ENCODE measurements around the gene CRYZL1.

The CRYZL1 gene

DNA sequence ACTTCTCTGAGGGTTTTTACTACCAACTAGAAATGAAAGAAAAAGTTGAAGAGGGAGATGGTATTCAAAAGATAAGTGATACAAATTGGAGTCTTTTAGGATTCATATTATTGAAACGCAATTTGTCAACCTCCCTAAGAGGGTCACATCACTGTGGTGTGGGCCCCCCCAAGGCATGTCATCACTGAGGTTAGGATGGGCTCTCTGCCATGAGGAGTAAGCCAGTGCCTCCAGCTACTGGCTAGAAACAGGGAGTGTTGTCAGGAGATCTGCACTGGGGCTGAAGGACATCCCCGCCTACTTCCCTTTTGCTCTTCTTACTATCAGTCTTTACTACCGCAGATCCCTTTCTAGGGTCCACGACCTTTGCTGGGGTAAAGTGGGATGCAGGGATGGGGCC is 26.6 kb upstream of the CRYZL1 start:
- Histone ChIP-seq H3K4me2 (ENCODE audit: low read length) (no peak overlapping the region), H4K20me1 (ENCODE audit: insufficient read depth, low read length) (0 out of 2 replicates have a peak, but pooled peaks cover 3% of the 10 kb centered on the region), H3K27me3 (ENCODE audit: low read depth, low read length) (no peaks in the 10 kb centered on the region), H3K27ac (ENCODE audit: low read length) (no peak overlapping the region), H3K36me3 (replicated peaks; ENCODE audit: low read depth, low read length) (no peaks in the 10 kb centered on the region), H2AFZ (ENCODE audit: low read depth, low read length) (no peak overlapping the region), H3K4me3 (ENCODE audit: low read length) (no peak overlapping the region), H3K79me2 (ENCODE audit: low read length) (no peaks in the 10 kb centered on the region), H3K9me3 (ENCODE audit: insufficient read depth, low read length) (no peaks in the 10 kb centered on the region), H3K9ac (ENCODE audit: low read length) (no peak overlapping the region), H3K4me1 (ENCODE audit: low read length) (peaks cover 8% of the 10 kb centered on the region)
- TF ChIP-seq EZH2phosphoT487 (IDR thresholded peaks at IDR 0.05; ENCODE audit: low read depth) (no peak), CTCF (IDR thresholded peaks at IDR 0.05; ENCODE audit: low read depth, low read length) (no peak)

GRCh38 chr21:33667636-33668035 is 26.1 kb upstream of the CRYZL1 start:
- 0 out of 2 replicates have a peak, but pooled peaks cover 3% of the 10 kb centered on the region for H4K20me1 ChIP-seq (ENCODE audit: insufficient read depth, low read length)
- H3K27ac ChIP-seq (ENCODE audit: low read length): no peak overlapping the region
- no peaks in the 10 kb centered on the region for H3K36me3 ChIP-seq (replicated peaks; ENCODE audit: low read depth, low read length)
- peaks cover 8% of the 10 kb centered on the region for H3K4me1 ChIP-seq (ENCODE audit: low read length)
- H3K27me3 ChIP-seq (ENCODE audit: low read depth, low read length): no peaks in the 10 kb centered on the region
- H3K9ac ChIP-seq (ENCODE audit: low read length): no peak overlapping the region
- H3K79me2 ChIP-seq (ENCODE audit: low read length): no peaks in the 10 kb centered on the region
- no peak overlapping the region for H3K4me2 ChIP-seq (ENCODE audit: low read length)
- no peak overlapping the region for H2AFZ ChIP-seq (ENCODE audit: low read depth, low read length)
- H3K4me3 ChIP-seq (ENCODE audit: low read length): no peak overlapping the region
- H3K9me3 ChIP-seq (ENCODE audit: insufficient read depth, low read length): no peaks in the 10 kb centered on the region
- TF ChIP-seq EZH2phosphoT487 (IDR thresholded peaks at IDR 0.05; ENCODE audit: low read depth) (no peak), CTCF (IDR thresholded peaks at IDR 0.05; ENCODE audit: low read depth, low read length) (no peak)

GRCh38 chr21:33666153-33666552 is 24.6 kb upstream of the CRYZL1 start:
- H2AFZ ChIP-seq (ENCODE audit: low read depth, low read length): no peak overlapping the region
- H4K20me1 ChIP-seq (ENCODE audit: insufficient read depth, low read length): 0 out of 2 replicates have a peak, but pooled peaks cover 3% of the 10 kb centered on the region
- H3K4me1 ChIP-seq (ENCODE audit: low read length): peaks cover 8% of the 10 kb centered on the region
- H3K27ac ChIP-seq (ENCODE audit: low read length): no peak overlapping the region
- H3K4me2 ChIP-seq (ENCODE audit: low read length): no peak overlapping the region
- H3K36me3 ChIP-seq (replicated peaks; ENCODE audit: low read depth, low read length): no peaks in the 10 kb centered on the region
- H3K9me3 ChIP-seq (ENCODE audit: insufficient read depth, low read length): no peaks in the 10 kb centered on the region
- no peaks in the 10 kb centered on the region for H3K79me2 ChIP-seq (ENCODE audit: low read length)
- no peak for TF ChIP-seq CTCF (IDR thresholded peaks at IDR 0.05; ENCODE audit: low read depth, low read length)
- no peak for TF ChIP-seq EZH2phosphoT487 (IDR thresholded peaks at IDR 0.05; ENCODE audit: low read depth)
- H3K27me3 ChIP-seq (ENCODE audit: low read depth, low read length): no peaks in the 10 kb centered on the region
- no peak overlapping the region for H3K9ac ChIP-seq (ENCODE audit: low read length)
- H3K4me3 ChIP-seq (ENCODE audit: low read length): no peak overlapping the region

DNA sequence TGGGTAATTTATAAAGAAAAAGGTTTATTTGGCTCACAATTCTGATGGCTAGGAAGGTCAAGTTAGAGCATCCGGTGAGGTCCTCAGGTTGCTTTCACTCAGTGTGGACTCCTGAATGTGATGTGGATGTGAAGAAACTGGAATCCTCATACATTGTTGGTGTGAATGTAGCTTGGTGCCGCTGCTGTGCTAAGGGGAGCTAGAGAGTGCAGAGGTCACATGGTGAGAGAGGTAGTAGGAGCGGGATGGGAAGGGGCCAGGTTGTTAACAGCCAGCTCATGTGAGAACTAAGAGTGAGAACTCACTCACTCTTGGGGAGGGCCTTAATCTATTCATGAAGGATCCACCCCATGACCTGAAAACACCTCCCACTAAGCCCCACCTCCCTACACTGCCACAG is 22.6 kb upstream of the CRYZL1 start:
- H2AFZ ChIP-seq (ENCODE audit: low read depth, low read length): no peak overlapping the region
- H3K79me2 ChIP-seq (ENCODE audit: low read length): no peaks in the 10 kb centered on the region
- H4K20me1 ChIP-seq (ENCODE audit: insufficient read depth, low read length): no peaks in the 10 kb centered on the region
- no peak overlapping the region for H3K4me2 ChIP-seq (ENCODE audit: low read length)
- no peaks in the 10 kb centered on the region for H3K9me3 ChIP-seq (ENCODE audit: insufficient read depth, low read length)
- no peak overlapping the region for H3K4me3 ChIP-seq (ENCODE audit: low read length)
- no peaks in the 10 kb centered on the region for H3K36me3 ChIP-seq (replicated peaks; ENCODE audit: low read depth, low read length)
- no peaks in the 10 kb centered on the region for H3K27me3 ChIP-seq (ENCODE audit: low read depth, low read length)
- no peak overlapping the region for H3K9ac ChIP-seq (ENCODE audit: low read length)
- TF ChIP-seq EZH2phosphoT487 (IDR thresholded peaks at IDR 0.05; ENCODE audit: low read depth) (no peak), CTCF (IDR thresholded peaks at IDR 0.05; ENCODE audit: low read depth, low read length) (no peak)
- H3K4me1 ChIP-seq (ENCODE audit: low read length): peaks cover 6% of the 10 kb centered on the region; the same call in 1 of the 2 replicates
- H3K27ac ChIP-seq (ENCODE audit: low read length): no peak overlapping the region

Measured in OCI-LY3 (cell line).